Posterior vena cava (tissue), 2 donors: ENCODE measurements around the gene MIEF2. TPM values are rescaled to one million over a fixed set of nuclear protein-coding genes. Genes with fewer than 3 reads are reported as not detected.
A peak's percentile ranks its signal among the peaks of the same experiment; 100 is the strongest.
"Not testable (repeated sequence)": the region's sequence is repeated elsewhere in the genome, so short reads cannot be mapped to it uniquely, and the experiment has no call there.

ENCODE experiments used
- DNase-seq: peaks from one replicate; pipeline ENCODE4 v3.0.0-alpha.2; 2020; ENCODE audit warnings: low spot score
- intact Hi-C, 2 donors: fragments of 100-400 bp; cut with DNase I; formaldehyde crosslinking; loops; one replicate each; pipeline versions ENCODE4 v1.14.1 to v1.14.2; 2022 to 2023
- total RNA-seq, 2 donors: library from RNA; stranded (reverse); fragmentation: NEBNext Ultra II Directional; extraction: Animal tissue kit (Norgen Biotek cat#: 25700); gene quantifications; one replicate each; pipeline ENCODE4 v1.2.1, GENCODE V29; 2021
- donor health status: DM: yes; HTN: yes; CAD: no.
- donor health status: DM: yes; HTN: yes; CAD: no.

MIEF2 gene
- total RNA-seq, 2 donors from 2014 or later: 7.7 to 11.3 TPM

- intact Hi-C loops: no loop called here
Measured at GRCh38 chr17:18270046-18270931, 9.8 kb downstream of the MIEF2 start.

GRCh38 chr17:18277076-18277475 lies 16.6 kb downstream of the MIEF2 start:
- DNase-seq: no peak
- intact Hi-C loops: no loop called here

More at GRCh38 chr17:18270046-18270931, 9.8 kb downstream of the MIEF2 start:
- DNase-seq: no peak

GRCh38 chr17:18278867-18279266 lies 18.4 kb downstream of the MIEF2 start:
- intact Hi-C loops: no loop called here
- DNase-seq: no peak

- intact Hi-C loops: no loop called here
- DNase-seq: no peak
Measured at GRCh38 chr17:18280249-18280648, 19.8 kb downstream of the MIEF2 start.

GRCh38 chr17:18280766-18281371 lies 20.4 kb downstream of the MIEF2 start:
- intact Hi-C loops: no loop called here
- no peak for DNase-seq

GRCh38 chr17:18281788-18282187 lies 21.3 kb downstream of the MIEF2 start:
- intact Hi-C loops: no loop called here
- no peak for DNase-seq

- no peak for DNase-seq
Measured at GRCh38 chr17:18285296-18285695, 24.8 kb downstream of the MIEF2 start.

GRCh38 chr17:18291718-18292540 lies 31.5 kb downstream of the MIEF2 start:
- DNase-seq: peak; percentile 41
- intact Hi-C loops: no loop called here

More at GRCh38 chr17:18285296-18285695, 24.8 kb downstream of the MIEF2 start:
- intact Hi-C loops: no loop called here

- intact Hi-C loops: loop anchor here in 1 of 2 donors (5.0 kb wide), 1 partner anchor 351 kb away; no protein-coding TSS in a partner anchor
- not testable (repeated sequence) for DNase-seq
Measured at GRCh38 chr17:18298061-18298460, 37.6 kb downstream of the MIEF2 start.

- no peak for DNase-seq
- intact Hi-C loops: no loop called here
Measured at GRCh38 chr17:18300725-18301480, 40.4 kb downstream of the MIEF2 start.

GRCh38 chr17:18303206-18303605 lies 42.7 kb downstream of the MIEF2 start:
- DNase-seq, intact Hi-C loops: not testable (repeated sequence)

- intact Hi-C loops: loop anchor here in 1 of 2 donors (5.0 kb wide), 1 partner anchor 177 kb away; no protein-coding TSS in a partner anchor
- DNase-seq: no peak
Measured at GRCh38 chr17:18309202-18309601, 48.7 kb downstream of the MIEF2 start.

- no peak for DNase-seq
- intact Hi-C loops: loop anchor here in 1 of 2 donors (5.0 kb wide), 1 partner anchor 702 kb away; no protein-coding TSS in a partner anchor
Measured at GRCh38 chr17:18314059-18314730, 53.7 kb downstream of the MIEF2 start.

GRCh38 chr17:18314731-18315561 lies 54.5 kb downstream of the MIEF2 start, which contains the start of the genes SMCR8 and TOP3A:
TSS of gene SMCR8 (plus strand) at chr17:18315293. CDS start at chr17:18315790, 497 bp downstream.
TSS of gene TOP3A (minus strand) at chr17:18314994. CDS start at chr17:18314778, 216 bp downstream.
- intact Hi-C loops: loop anchor here in 1 of 2 donors (5.0 kb wide), 1 partner anchor 703 kb away; no protein-coding TSS in a partner anchor
- DNase-seq: peak; percentile 99

- intact Hi-C loops: no loop called here
- DNase-seq: no peak
Measured at GRCh38 chr17:18315562-18315922, 55.1 kb downstream of the MIEF2 start.

- DNase-seq: no peak
- intact Hi-C loops: no loop called here
Measured at GRCh38 chr17:18315961-18316360, 55.5 kb downstream of the MIEF2 start.
